SH-SY5Y (cell line): ENCODE results near the gene KPNA1.

ENCODE experiments used
- GATA2 ChIP-seq: IDR thresholded peaks from 2 replicates; pipeline ENCODE4 v1.6.1; 2011; ENCODE audit warnings: mild to moderate bottlenecking, low read depth, low read length
- GATA3 ChIP-seq: IDR thresholded peaks from 2 replicates; pipeline ENCODE4 v1.6.1; 2011; ENCODE audit warnings: low read depth, mild to moderate bottlenecking, low read length, moderate library complexity

- no peak for TF ChIP-seq GATA2
- no peak for TF ChIP-seq GATA3
Measured at GRCh38 chr3:122496508-122496907, 18.2 kb downstream of the KPNA1 start.
